KOPT-K1 (cell line): ENCODE measurements around the gene HTR2C.
"Not testable (repeated sequence)": the region's sequence is repeated elsewhere in the genome, so short reads cannot be mapped to it uniquely, and the experiment has no call there.

ENCODE experiments used
- H3K27ac ChIP-seq: fragments of 200-600 bp; sonication (generic); 2 replicates; pipeline ENCODE4 v1.5.1; 2016; ENCODE audit warnings: antibody characterized with exemption, mild to moderate bottlenecking, low read depth, low read length; ENCODE audit not compliant: poor library complexity, severe bottlenecking
- H3K36me3 ChIP-seq: fragments of 200-600 bp; sonication (generic); 2 replicates; pipeline ENCODE4 v1.5.1; 2017; ENCODE audit warnings: antibody characterized with exemption, mild to moderate bottlenecking, low read length, moderate library complexity; ENCODE audit not compliant: insufficient read depth
- H3K9me3 ChIP-seq: fragments of 200-600 bp; sonication (generic); 2 replicates; pipeline ENCODE4 v1.5.1; 2017; ENCODE audit warnings: antibody characterized with exemption, low read length, mild to moderate bottlenecking; ENCODE audit not compliant: insufficient read depth, poor library complexity, severe bottlenecking

The HTR2C gene

GRCh38 chrX:114819509-114819908 lies 235.6 kb downstream of the HTR2C start:
- Histone ChIP-seq H3K27ac (no peak overlapping the region), H3K36me3 (no peaks in the 10 kb centered on the region), H3K9me3 (no peaks in the 10 kb centered on the region)

- H3K9me3 ChIP-seq = no peaks in the 10 kb centered on the region
- no peaks in the 10 kb centered on the region for H3K36me3 ChIP-seq
- no peak overlapping the region for H3K27ac ChIP-seq
Observed at GRCh38 chrX:114841051-114841450, 257.2 kb downstream of the HTR2C start.

- Histone ChIP-seq H3K36me3 (no peaks in the 10 kb centered on the region), H3K9me3 (no peaks in the 10 kb centered on the region), H3K27ac (no peak overlapping the region)
Observed at GRCh38 chrX:114842181-114842580, 258.3 kb downstream of the HTR2C start.

DNA sequence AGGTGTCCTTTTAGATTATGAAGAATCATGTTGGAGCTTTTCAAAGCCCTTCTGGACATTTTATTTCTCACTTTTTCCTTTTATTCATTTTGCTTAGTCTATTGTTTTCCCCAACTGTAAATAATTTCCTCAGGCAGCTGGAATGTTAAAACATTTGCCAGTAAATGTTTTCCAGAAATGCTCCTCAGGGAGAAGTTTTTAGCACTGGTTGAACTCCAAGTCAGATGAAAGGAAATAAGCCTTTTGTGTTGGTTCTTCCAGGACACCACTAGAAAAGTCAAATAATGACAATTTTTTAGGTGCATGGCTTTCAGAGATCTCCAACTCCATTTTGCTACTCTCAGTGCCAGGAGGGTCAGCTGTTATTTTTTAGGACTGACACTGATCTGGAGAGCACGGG lies 305.6 kb downstream of the HTR2C start:
- H3K9me3 ChIP-seq = no peaks in the 10 kb centered on the region
- no peak overlapping the region for H3K27ac ChIP-seq
- H3K36me3 ChIP-seq = no peaks in the 10 kb centered on the region

GRCh38 chrX:114903618-114904017 lies 319.7 kb downstream of the HTR2C start:
- Histone ChIP-seq H3K9me3 (no peaks in the 10 kb centered on the region), H3K36me3 (no peaks in the 10 kb centered on the region), H3K27ac (no peak overlapping the region)

DNA sequence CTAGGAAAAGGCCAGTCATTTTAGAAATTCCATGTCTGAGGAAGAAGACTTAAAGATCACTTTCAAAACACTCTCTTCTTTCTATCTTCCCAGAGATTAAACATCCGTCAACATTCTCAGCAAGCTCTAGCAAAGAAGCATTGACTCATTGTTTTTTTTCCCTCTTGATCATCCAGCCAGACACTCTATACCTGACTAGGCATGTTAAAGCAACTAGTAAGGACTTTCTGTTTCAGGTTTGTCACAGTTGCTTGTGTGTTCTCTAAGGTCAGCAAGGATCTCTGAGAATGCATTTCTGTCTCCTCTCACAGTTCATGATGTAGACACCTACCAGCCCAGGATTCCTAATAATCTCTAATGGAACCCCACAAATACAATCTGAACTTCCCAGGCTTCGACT lies 321.4 kb downstream of the HTR2C start:
- Histone ChIP-seq H3K9me3 (no peaks in the 10 kb centered on the region), H3K27ac (no peak overlapping the region), H3K36me3 (no peaks in the 10 kb centered on the region)

GRCh38 chrX:114906984-114907510 lies 323.2 kb downstream of the HTR2C start:
- Histone ChIP-seq H3K36me3 (no peaks in the 10 kb centered on the region), H3K27ac (no peak overlapping the region), H3K9me3 (no peaks in the 10 kb centered on the region)

GRCh38 chrX:114924423-114924822 lies 340.5 kb downstream of the HTR2C start:
- Histone ChIP-seq H3K36me3 (no peaks in the 10 kb centered on the region), H3K27ac (no peak overlapping the region), H3K9me3 (no peaks in the 10 kb centered on the region)

DNA sequence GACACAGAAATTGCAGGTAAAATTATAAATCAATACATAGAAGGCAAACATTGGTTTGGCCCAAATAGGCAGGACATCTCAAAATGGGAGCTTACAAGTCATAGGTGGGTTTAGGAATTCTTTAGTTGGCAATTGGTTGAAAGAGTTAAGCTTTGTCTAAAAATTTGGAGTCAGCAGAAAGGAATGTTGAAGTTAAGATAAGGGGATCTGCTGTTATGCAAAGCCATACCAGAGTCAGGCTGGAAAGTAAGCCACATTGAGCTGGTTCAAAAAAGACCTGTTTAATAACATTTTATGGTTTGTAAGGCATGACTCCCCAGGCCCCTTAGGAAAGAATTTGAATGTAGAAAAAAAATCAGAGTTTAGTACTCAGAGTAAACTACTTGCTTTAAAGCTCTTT lies 341.0 kb downstream of the HTR2C start:
- no peaks in the 10 kb centered on the region for H3K9me3 ChIP-seq
- no peak overlapping the region for H3K27ac ChIP-seq
- H3K36me3 ChIP-seq = no peaks in the 10 kb centered on the region

GRCh38 chrX:114930227-114930626 lies 346.3 kb downstream of the HTR2C start:
- Histone ChIP-seq H3K9me3 (peaks cover 5% of the 10 kb centered on the region), H3K27ac (no peak overlapping the region), H3K36me3 (no peaks in the 10 kb centered on the region)

- Histone ChIP-seq H3K27ac (no peak overlapping the region), H3K9me3 (peaks cover 5% of the 10 kb centered on the region), H3K36me3 (no peaks in the 10 kb centered on the region)
Observed at GRCh38 chrX:114932550-114932949, 348.7 kb downstream of the HTR2C start.

- not testable (repeated sequence) for H3K9me3 ChIP-seq, H3K36me3 ChIP-seq, H3K27ac ChIP-seq
Observed at GRCh38 chrX:114933291-114933690, 349.4 kb downstream of the HTR2C start.

DNA sequence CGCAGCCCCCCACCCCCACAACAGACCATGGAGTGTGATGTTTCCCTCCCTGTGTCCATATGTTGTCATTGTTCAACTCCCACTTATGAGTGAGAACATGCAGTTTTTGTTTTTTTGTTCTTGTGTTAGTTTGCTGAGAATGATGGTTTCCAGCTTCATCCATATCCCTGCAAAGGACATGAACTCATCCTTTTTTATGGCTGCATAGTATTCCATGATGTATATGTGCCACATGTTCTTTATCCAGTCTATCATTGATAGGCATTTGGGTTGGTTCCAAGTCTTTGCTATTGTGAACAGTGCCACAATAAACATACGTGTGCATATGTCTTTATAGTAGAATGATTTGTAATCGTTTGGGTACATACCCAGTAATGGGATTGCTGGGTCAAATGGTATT lies 353.2 kb downstream of the HTR2C start:
- H3K9me3 ChIP-seq, H3K36me3 ChIP-seq, H3K27ac ChIP-seq: not testable (repeated sequence)

GRCh38 chrX:114952696-114953095 lies 368.8 kb downstream of the HTR2C start:
- Histone ChIP-seq H3K36me3 (no peaks in the 10 kb centered on the region), H3K27ac (no peak overlapping the region), H3K9me3 (no peaks in the 10 kb centered on the region)
